Dermis blood vessel endothelial cell (primary cell): ENCODE measurements around the gene CD244. TPM values are rescaled to one million over a fixed set of nuclear protein-coding genes. Genes with fewer than 3 reads are reported as not detected.
"Not testable (repeated sequence)": the region's sequence is repeated elsewhere in the genome, so short reads cannot be mapped to it uniquely, and the experiment has no call there.

Experiments
- DNase-seq: peaks from one replicate; pipeline ENCODE4 v3.0.0; 2010
- total RNA-seq: library from RNA; depleted of rRNA; stranded (reverse); fragments of >200 nt; gene quantifications from 2 replicates; pipeline ENCODE4 v1.2.3, GENCODE V29; 2014

The CD244 gene, protein sequence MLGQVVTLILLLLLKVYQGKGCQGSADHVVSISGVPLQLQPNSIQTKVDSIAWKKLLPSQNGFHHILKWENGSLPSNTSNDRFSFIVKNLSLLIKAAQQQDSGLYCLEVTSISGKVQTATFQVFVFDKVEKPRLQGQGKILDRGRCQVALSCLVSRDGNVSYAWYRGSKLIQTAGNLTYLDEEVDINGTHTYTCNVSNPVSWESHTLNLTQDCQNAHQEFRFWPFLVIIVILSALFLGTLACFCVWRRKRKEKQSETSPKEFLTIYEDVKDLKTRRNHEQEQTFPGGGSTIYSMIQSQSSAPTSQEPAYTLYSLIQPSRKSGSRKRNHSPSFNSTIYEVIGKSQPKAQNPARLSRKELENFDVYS
- 0.14 TPM in 1 of 2 replicates, not detected in the other for total RNA-seq

GRCh38 chr1:160862203-160863060 lies at the start of gene CD244:
TSS of gene CD244 (minus strand) at chr1:160862887. CDS start at chr1:160862677, 210 bp downstream.
- DNase-seq = no peak

DNA sequence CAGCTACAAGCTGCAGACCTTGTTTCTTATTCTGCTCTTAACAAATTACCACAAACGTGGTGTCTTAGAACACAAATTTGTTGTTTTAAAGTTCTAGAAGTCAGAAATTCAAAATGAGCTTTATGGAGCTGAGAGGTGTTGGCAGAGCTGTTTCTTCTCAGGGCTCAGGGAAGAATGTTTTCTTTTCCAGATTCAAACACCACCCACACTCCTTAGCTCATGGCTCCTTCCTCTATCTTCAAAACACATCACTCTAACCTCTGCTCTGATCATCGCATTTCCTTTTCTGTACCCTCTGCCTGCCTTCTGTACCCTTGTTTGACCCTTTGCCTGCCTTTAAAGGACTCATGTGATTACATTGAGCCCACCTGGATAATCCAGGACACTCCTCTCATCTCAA lies 49.2 kb upstream of the CD244 start:
- no peak for DNase-seq

DNA sequence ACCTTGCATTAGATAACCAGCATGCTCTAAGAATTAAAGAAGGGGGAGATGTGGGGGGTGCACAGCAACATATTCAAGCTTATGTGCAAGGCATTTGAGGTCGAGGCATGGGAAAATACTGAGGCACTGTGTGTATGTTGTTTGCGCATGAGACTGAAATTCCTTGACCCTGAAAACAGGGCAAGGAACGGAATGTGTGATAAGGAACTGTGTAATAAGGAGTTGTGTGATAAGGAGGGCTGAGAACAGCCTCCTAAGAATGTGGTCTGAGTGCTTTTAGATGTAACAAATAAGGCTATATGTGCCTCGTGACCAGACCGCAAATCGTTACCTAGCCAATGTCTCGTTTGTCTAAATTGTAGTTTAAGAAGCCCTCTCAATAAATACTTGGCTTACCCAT lies 48.8 kb upstream of the CD244 start:
- no peak for DNase-seq

GRCh38 chr1:160910170-160910750 lies 47.6 kb upstream of the CD244 start:
- DNase-seq = no peak

- DNase-seq = no peak
These were observed 45.3 kb upstream of the CD244 start for GRCh38 chr1:160907976-160908375.

- DNase-seq = no peak
These were observed 42.9 kb upstream of the CD244 start for GRCh38 chr1:160905617-160905989.

GRCh38 chr1:160904783-160905616 lies 42.3 kb upstream of the CD244 start:
- no peak for DNase-seq

DNA sequence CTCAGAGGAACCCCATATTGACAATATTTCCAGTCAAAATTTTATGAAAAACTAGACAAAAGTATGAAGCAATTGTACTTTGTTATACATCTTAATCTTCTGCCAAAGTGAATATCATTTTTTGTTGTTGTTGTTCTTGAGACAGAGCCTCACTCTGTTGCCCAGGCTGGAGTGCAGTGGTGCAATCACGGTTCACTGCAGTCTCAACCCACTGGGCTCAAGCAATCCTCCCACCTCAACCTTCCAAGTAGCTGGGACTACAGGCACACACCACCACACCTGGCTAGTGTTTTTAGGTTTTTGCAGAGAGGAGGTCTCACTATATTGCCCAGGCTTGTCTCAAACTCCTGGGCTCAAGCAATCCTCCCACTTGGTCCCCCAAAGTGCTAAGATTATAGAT lies 39.6 kb upstream of the CD244 start:
- not testable (repeated sequence) for DNase-seq

GRCh38 chr1:160901768-160902167 lies 39.1 kb upstream of the CD244 start:
- no peak for DNase-seq

DNA sequence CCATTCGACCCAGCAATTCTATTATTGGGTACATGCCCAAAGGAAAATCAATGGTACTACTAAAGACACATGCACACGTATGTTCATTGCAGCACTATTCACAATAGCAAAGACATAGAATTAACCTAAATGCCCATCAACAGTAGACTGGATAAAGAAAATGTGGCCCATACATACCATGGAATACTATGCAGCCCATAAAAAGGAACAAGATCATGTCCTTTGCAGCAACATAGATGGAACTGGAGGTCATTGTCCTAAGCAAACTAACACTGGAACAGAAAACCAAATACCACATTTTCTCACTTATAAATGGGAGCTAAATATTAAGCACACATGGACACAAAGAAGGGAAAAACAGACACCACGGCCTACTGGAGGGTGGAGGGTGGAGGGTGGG lies 38.0 kb upstream of the CD244 start:
- DNase-seq = not testable (repeated sequence)

DNA sequence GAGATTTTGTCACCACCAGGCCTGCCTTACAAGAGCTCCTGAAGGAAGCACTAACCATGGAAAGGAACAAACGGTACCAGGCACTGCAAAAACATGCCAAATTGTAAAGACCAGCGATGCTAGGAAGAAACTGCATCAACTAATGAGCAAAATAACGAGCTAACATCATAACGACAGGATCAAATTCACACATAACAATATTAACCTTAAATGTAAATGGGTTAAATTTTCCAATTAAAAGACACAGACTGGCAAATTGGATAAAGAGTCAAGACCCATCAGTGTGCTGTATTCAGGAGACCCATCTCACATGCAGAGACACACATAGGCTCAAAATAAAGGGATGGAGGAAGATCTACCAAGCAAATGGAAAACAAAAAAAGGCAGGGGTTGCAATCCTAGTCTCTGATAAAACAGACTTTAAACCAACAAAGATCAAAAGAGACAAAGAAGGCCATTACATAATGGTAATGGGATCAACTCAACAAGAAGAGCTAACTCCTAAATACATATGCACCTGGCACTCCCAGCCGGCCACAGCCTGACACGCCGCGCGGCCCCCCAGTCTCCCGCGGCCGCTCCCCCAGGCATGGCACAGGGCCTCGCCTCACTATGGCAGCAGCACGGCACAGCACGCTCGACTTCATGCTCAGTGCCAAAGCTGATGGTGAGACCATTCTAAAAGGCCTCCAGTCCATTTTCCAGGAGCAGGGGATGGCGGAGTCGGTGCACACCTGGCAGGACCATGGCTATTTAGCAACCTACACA lies 31.9 kb upstream of the CD244 start:
- DNase-seq = not testable (repeated sequence)

GRCh38 chr1:160891474-160891873 lies 28.8 kb upstream of the CD244 start:
- DNase-seq = no peak

- peak; percentile 10 for DNase-seq
These were observed 26.2 kb upstream of the CD244 start for GRCh38 chr1:160888926-160889325.

DNA sequence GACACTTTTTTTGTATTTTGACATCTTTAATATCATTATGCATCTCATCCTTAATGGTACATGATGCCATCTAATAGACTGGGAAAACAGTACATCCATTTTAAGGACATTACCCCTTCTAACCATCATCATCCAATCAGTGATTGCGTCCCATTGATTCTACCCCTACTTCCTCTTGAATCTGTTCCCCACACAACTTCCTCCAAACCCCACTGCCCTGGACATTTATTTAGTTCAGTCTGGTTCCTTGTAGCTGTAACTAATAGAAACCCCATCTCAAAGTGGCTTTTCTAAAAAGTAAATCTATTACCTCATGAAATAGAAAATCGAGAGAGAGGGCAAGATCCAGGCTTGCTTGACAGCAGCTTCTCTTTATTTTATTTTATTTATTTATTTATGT lies 24.4 kb upstream of the CD244 start:
- DNase-seq = no peak

GRCh38 chr1:160885042-160885441 lies 22.4 kb upstream of the CD244 start, which contains the start of gene ITLN1:
TSS of gene ITLN1 (minus strand) at chr1:160885180. CDS start at chr1:160884877, 303 bp downstream.
- no peak for DNase-seq

DNA sequence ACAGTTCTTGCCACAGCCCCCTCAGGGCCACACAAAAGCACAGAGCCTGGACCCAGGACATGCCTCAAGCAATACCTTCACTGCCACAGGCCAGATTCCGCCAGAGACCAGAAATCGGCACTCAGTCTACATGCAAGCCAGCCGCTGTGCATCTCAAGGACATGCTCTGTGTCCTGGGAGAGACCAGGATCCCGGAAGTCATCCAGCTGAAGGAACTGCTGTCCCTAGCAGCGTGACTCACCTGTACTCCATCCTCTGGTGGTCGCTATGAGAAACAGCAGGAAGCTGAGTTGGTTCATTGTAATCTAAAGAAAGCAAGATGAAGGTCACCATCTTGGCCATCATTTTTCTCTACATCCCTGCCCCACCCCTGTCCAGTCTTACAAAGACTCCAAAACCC lies 21.9 kb upstream of the CD244 start:
- DNase-seq = no peak

DNA sequence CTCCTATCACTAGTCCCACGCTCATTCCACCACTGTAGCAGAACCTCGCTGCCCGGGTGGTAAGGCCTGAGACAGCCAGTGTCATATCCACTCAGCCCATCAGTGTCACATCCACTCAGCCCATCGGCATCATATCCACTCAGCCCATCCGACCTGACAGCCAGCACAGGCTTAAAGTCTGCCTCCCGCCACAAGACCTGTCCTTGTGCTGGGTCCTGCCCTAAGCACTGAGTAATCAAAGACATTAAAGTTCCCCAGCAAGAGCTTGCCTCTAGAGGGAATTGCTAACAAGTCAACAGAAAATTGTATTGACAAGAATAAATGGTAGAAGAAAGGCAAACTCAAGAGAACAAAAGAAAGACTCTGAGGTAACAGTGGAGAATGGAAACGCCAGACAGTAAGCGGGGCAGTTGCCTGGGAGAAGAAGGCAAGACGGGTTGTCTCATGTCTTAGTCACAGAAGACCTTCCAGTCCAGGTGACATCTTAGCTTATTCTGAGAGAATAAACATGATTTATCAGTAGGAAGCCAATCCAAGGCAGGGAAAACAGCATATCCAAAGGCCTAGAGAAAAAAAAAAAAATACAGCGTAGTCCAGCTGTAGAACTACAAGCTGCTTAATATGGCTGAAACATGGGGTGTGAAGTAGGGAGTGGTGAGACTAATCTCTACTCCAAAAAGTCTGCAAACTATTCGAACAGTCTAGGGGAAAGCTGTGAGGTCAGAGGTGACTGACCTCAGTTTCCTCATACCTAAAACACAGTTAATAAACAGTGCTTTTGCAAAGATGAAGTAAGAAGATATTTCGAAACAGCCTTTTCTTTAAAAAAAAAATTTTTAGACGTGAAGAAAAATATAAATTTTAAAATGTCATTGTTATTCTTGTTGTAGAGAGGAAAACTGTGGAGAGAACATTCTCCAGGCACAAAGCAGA lies 21.2 kb upstream of the CD244 start:
- DNase-seq = no peak

DNA sequence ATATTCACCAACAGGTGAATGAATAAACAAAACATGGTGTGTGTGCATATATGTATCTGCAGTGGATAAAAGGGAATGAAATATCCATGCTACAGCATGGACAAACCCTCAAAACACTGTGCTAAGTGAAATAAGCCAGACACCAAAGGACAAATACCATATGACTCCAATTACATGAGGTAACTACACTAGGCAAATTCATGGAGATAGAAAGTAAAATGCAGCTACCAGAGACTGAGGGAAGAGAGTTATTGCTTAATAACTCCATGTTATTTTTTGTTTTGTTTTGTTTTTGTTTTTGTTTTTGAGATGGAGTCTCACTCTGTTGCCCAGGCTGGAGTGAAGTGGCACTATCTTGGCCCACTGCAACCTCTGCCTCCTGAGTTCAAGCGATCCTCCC lies 19.9 kb upstream of the CD244 start:
- no peak for DNase-seq

GRCh38 chr1:160881264-160881663 lies 18.6 kb upstream of the CD244 start:
- not testable (repeated sequence) for DNase-seq

DNA sequence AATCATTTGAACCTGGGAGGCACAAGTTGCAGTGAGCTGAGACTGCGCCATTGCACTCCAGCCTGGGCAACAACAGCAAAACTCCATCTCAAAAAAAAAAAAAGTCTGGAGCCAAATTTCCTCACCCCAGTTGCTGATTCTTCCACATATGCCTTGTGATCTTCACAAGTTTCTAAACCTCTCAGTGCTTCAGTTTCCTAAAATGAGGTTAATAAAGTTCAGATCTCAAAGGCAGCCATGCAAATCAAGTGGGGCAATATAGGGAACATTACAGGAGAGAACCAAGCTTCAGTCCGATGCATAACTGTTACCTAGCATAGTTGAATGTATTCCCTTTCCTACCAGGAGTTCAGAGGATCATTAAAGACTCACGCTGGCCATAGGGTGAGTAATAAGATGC lies 17.5 kb upstream of the CD244 start:
- no peak for DNase-seq

- DNase-seq = no peak
These were observed 16.4 kb upstream of the CD244 start for GRCh38 chr1:160879056-160879455.
